ENCODE measurements around the gene LRRC3B.

The LRRC3B gene

GRCh38 chr3:26631390-26631738, 8.8 kb downstream of the LRRC3B start:
- DNase-seq (ENCODE audit: low spot score), result no peak

- DNase-seq (ENCODE audit: low spot score), result no peak
These were observed 12.0 kb downstream of the LRRC3B start for GRCh38 chr3:26634601-26635000.

GRCh38 chr3:26636096-26636727, 13.6 kb downstream of the LRRC3B start:
- no peak for DNase-seq (ENCODE audit: low spot score)

- DNase-seq (ENCODE audit: low spot score), result no peak
These were observed 15.1 kb downstream of the LRRC3B start for GRCh38 chr3:26637698-26638097.

- no peak for DNase-seq (ENCODE audit: low spot score)
These were observed 15.5 kb downstream of the LRRC3B start for GRCh38 chr3:26638113-26638512.

GRCh38 chr3:26639339-26639738, 16.8 kb downstream of the LRRC3B start:
- DNase-seq (ENCODE audit: low spot score), result no peak

- DNase-seq (ENCODE audit: low spot score), result no peak
These were observed 24.5 kb downstream of the LRRC3B start for GRCh38 chr3:26647078-26647477.

- no peak for DNase-seq (ENCODE audit: low spot score)
These were observed 25.9 kb downstream of the LRRC3B start for GRCh38 chr3:26648461-26648860.

- no peak for DNase-seq (ENCODE audit: low spot score)
These were observed 29.6 kb downstream of the LRRC3B start for GRCh38 chr3:26652164-26652563.

- no peak for DNase-seq (ENCODE audit: low spot score)
These were observed 31.3 kb downstream of the LRRC3B start for GRCh38 chr3:26653811-26654425.

- no peak for DNase-seq (ENCODE audit: low spot score)
These were observed 32.7 kb downstream of the LRRC3B start for GRCh38 chr3:26655231-26655630.

- DNase-seq (ENCODE audit: low spot score), result no peak
These were observed 34.9 kb downstream of the LRRC3B start for GRCh38 chr3:26657348-26657976.

GRCh38 chr3:26668171-26668570, 45.6 kb downstream of the LRRC3B start:
- DNase-seq (ENCODE audit: low spot score), result no peak

- no peak for DNase-seq (ENCODE audit: low spot score)
These were observed 46.1 kb downstream of the LRRC3B start for GRCh38 chr3:26668696-26669095.

GRCh38 chr3:26675336-26675735, 52.8 kb downstream of the LRRC3B start:
- DNase-seq (ENCODE audit: low spot score), result no peak

GRCh38 chr3:26681632-26682031, 59.1 kb downstream of the LRRC3B start:
- no peak for DNase-seq (ENCODE audit: low spot score)

GRCh38 chr3:26682406-26682805, 59.8 kb downstream of the LRRC3B start:
- DNase-seq (ENCODE audit: low spot score), result no peak

GRCh38 chr3:26683902-26684301, 61.3 kb downstream of the LRRC3B start:
- DNase-seq (ENCODE audit: low spot score), result no peak

- DNase-seq (ENCODE audit: low spot score), result no peak
These were observed 64.9 kb downstream of the LRRC3B start for GRCh38 chr3:26687466-26687865.

- no peak for DNase-seq (ENCODE audit: low spot score)
These were observed 77.0 kb downstream of the LRRC3B start for GRCh38 chr3:26699553-26699952.

- DNase-seq (ENCODE audit: low spot score), result no peak
These were observed 80.9 kb downstream of the LRRC3B start for GRCh38 chr3:26703519-26703918.

- DNase-seq (ENCODE audit: low spot score), result no peak
These were observed 82.2 kb downstream of the LRRC3B start for GRCh38 chr3:26704736-26705135.

GRCh38 chr3:26708501-26708900, 85.9 kb downstream of the LRRC3B start:
- DNase-seq (ENCODE audit: low spot score), result no peak

Data from HuH-7.5 (cell line).